GM19035 (cell line): ENCODE data around the gene NFAM1.

Experiments used
- ATAC-seq: cut with Tn5 transposase; IDR thresholded peaks from one replicate; pipeline ENCODE4 v1.9.1; 2021; ENCODE audit not compliant: unreplicated experiment

NFAM1 gene

GRCh38 chr22:42336527-42337227, 95.5 kb downstream of the NFAM1 start:
- ATAC-seq: no peak

DNA sequence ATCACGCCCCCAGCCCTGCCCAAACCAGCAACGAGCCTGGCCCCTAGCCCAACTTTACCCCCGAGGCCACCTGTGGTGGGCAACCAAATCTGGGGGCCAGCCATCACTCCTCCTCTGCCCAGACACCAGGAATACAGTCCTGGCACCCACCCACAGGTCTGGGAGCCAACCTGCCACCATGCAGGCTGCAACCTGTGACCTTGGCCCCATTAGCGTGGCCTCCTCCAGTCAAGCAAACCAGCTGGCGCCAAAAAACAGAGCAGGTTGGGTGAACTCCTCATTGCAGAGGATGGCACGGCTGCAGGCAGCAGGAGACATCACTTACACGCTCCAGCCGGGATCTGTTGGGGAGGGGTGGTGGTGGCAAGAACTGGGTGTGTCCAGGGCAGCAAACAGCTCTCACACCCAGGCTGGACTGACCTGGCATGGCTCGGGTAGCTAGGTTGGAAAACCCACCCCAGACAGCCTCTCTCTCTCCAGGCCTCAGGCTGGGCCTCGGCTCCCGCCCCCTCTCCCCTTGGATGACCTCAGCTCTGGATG, 96.3 kb downstream of the NFAM1 start:
- ATAC-seq: no peak

GRCh38 chr22:42334875-42335512, 97.2 kb downstream of the NFAM1 start:
- ATAC-seq: no peak

DNA sequence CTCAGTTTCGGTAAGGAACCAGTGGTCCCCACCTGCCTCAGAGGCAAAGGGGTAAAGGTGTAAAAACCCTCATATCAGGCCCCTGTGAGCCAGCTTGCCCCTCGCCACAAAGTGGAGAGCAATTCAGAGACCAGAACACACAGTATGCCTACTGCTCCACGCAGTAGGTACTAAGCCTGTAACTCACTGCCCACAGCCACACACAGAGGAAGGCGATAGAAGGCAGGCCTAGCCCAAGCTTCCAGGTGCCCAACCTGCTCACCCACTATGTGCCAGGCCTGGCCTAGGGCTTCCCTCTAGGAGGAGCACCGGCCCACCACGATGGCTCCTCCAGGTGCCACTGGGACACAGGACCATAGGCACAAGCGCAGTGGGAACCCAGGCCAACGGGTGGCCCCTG, 98.7 kb downstream of the NFAM1 start:
- ATAC-seq: no peak

GRCh38 chr22:42332089-42332488, 100.1 kb downstream of the NFAM1 start:
- no peak for ATAC-seq

- ATAC-seq: no peak
These were observed 101.2 kb downstream of the NFAM1 start for GRCh38 chr22:42331014-42331413.
